HepG2 (cell line): ENCODE results near the gene GLE1.
A peak's percentile ranks its signal among the peaks of the same experiment; 100 is the strongest.

Experiments used
- CTCF ChIP-seq: sonication (generic); formaldehyde crosslinking; IDR thresholded peaks from 2 replicates; pipeline ENCODE4 v1.5.0; 2020; ENCODE audit warnings: mild to moderate bottlenecking, missing genetic modification reagents, moderate library complexity
- EP300 ChIP-seq, 3 experiments: sonication (generic) in 1 of 3; formaldehyde crosslinking in 1 of 3; IDR thresholded peaks; 2 replicates each; pipeline versions ENCODE4 v1.5.1 to v1.6.1; 2011 to 2020; ENCODE audit warnings: low read depth in 2 of 3, low read length in 2 of 3, borderline replicate concordance in 1 of 3, improper control_type of control experiment in 1 of 3, mild to moderate bottlenecking in 1 of 3, missing genetic modification reagents in 1 of 3, moderate library complexity in 1 of 3
- ETV5 ChIP-seq: IDR thresholded peaks from 2 replicates; pipeline ENCODE4 v1.6.1; 2018; ENCODE audit warnings: missing biosample characterization, missing genetic modification reagents, inconsistent platforms, borderline replicate concordance
- EZH2 ChIP-seq: conservative IDR thresholded peaks from 2 replicates; pipeline ENCODE4 v1.6.1; 2012; ENCODE audit warnings: mild to moderate bottlenecking, low read depth, low read length, moderate library complexity
- HINFP ChIP-seq: sonication (generic); formaldehyde crosslinking; IDR thresholded peaks from 2 replicates; pipeline ENCODE4 v1.4.0; 2020; ENCODE audit warnings: low read depth, mild to moderate bottlenecking, missing genetic modification reagents
- MAFF ChIP-seq: IDR thresholded peaks from 2 replicates; pipeline ENCODE4 v1.6.1; 2011; ENCODE audit warnings: low read depth, low read length, improper control_type of control experiment
- MXD3 ChIP-seq: IDR thresholded peaks from 2 replicates; pipeline ENCODE4 v1.6.1; 2016; ENCODE audit warnings: mild to moderate bottlenecking, missing biosample characterization, missing genetic modification reagents
- POLR2A ChIP-seq, 2 experiments: IDR thresholded peaks; 2 replicates each; pipeline ENCODE4 v1.6.1; 2011; ENCODE audit warnings: low read depth in 2 of 2, low read length in 2 of 2, mild to moderate bottlenecking in 1 of 2, moderate library complexity in 1 of 2; ENCODE audit not compliant: insufficient read depth in 1 of 2
- SKIL ChIP-seq: sonication (generic); formaldehyde crosslinking; IDR thresholded peaks from 2 replicates; pipeline ENCODE4 v1.8.0; 2022; ENCODE audit warnings: missing genetic modification reagents, mild to moderate bottlenecking, moderate library complexity, borderline replicate concordance
- TCF7 ChIP-seq: sonication (generic); IDR thresholded peaks from 2 replicates; pipeline ENCODE4 v1.6.1; 2016; ENCODE audit warnings: antibody characterized with exemption, low read depth
- ZFP91 ChIP-seq: sonication (generic); formaldehyde crosslinking; IDR thresholded peaks from 2 replicates; pipeline ENCODE4 v1.9.0; 2022; ENCODE audit warnings: missing genetic modification reagents, mild to moderate bottlenecking, borderline replicate concordance
- ZNF33B ChIP-seq: sonication (generic); formaldehyde crosslinking; IDR thresholded peaks from 2 replicates; pipeline ENCODE4 v1.5.1; 2020; ENCODE audit warnings: mild to moderate bottlenecking, missing genetic modification reagents
- ZNF441 ChIP-seq: sonication (generic); formaldehyde crosslinking; IDR thresholded peaks from 2 replicates; pipeline ENCODE4 v1.7.0; 2021; ENCODE audit warnings: missing genetic modification reagents, borderline replicate concordance
- ZNF652 ChIP-seq: IDR thresholded peaks from 2 replicates; pipeline ENCODE4 v1.6.1; 2016; ENCODE audit warnings: low read depth, borderline replicate concordance

- TF ChIP-seq EZH2 = no peak
- no peak for TF ChIP-seq CTCF (CRISPR knock-in tag)
- no peak for TF ChIP-seq ZNF652 (CRISPR knock-in tag)
- TF ChIP-seq TCF7 = no peak
- TF ChIP-seq POLR2A (IDR thresholded peaks at IDR 0.05; ENCODE audit: insufficient read depth in 1 of 2, low read depth in 2 of 2, low read length in 2 of 2) = 0 out of 4 replicates have a peak, but pooled peaks of 1 of the 2 experiments have one; percentile 24
- no peak for TF ChIP-seq SKIL (CRISPR knock-in tag)
- no peak for TF ChIP-seq ZFP91
- no peak for TF ChIP-seq ZNF33B
- no peak for TF ChIP-seq EP300 (IDR thresholded peaks at IDR 0.05; ENCODE audit: low read depth in 2 of 2, low read length in 2 of 2)
- no peak for TF ChIP-seq EP300 (CRISPR knock-in tag; IDR thresholded peaks at IDR 0.05; ENCODE audit: borderline replicate concordance)
- TF ChIP-seq MAFF = no peak
- TF ChIP-seq ZNF441 (CRISPR knock-in tag) = no peak
- TF ChIP-seq HINFP (CRISPR knock-in tag) = no peak
- no peak for TF ChIP-seq ETV5 (CRISPR knock-in tag)
- TF ChIP-seq MXD3 (CRISPR knock-in tag) = no peak
Measured at GRCh38 chr9:128454991-128455390, 49.5 kb upstream of the GLE1 start.
